ENCODE results near the gene CARNS1. TPM values are rescaled to one million over a fixed set of nuclear protein-coding genes. Genes with fewer than 3 reads are reported as not detected.

Gene CARNS1
- total and polyA plus RNA-seq, 2 of the 13 experiments (the other 11 are each of a cell fraction or from before 2014, with no cell fraction given) = not detected

GRCh38 chr11:67391304-67392182 is 23.9 kb upstream of the CARNS1 start, which contains the start of gene RAD9A (continued):
- TF ChIP-seq BATF2 (CRISPR knock-in tag; IDR thresholded peaks at IDR 0.05) = peak; percentile 93
- TF ChIP-seq ZNF207 (IDR thresholded peaks at IDR 0.05; ENCODE audit: borderline replicate concordance) = peak; percentile 91; the same call in 1 of the 2 replicates
- 0 out of 2 replicates have a peak, but pooled peaks have one; percentile 67 for TF ChIP-seq NAIF1 (CRISPR knock-in tag; IDR thresholded peaks at IDR 0.05; ENCODE audit: borderline replicate concordance)
- TF ChIP-seq CBX2 (IDR thresholded peaks at IDR 0.05; ENCODE audit: low read depth, low read length) = no peak
- TF ChIP-seq CBX2 (CRISPR knock-in tag; IDR thresholded peaks at IDR 0.05; ENCODE audit: low read depth) = no peak
- 0 out of 2 replicates have a peak, but pooled peaks have one; percentile 67 for TF ChIP-seq POGK (CRISPR knock-in tag; conservative IDR thresholded peaks at IDR 0.05)
- TF ChIP-seq ZNF562 (CRISPR knock-in tag; IDR thresholded peaks at IDR 0.05; ENCODE audit: borderline replicate concordance) = peak; percentile 74; the same call in 1 of the 2 replicates
- peak; percentile 94 for TF ChIP-seq HOXA9 (CRISPR knock-in tag; IDR thresholded peaks at IDR 0.05; ENCODE audit: borderline replicate concordance)
- TF ChIP-seq ZNF770 (CRISPR knock-in tag; IDR thresholded peaks at IDR 0.05) = peak; percentile 76
- TF ChIP-seq TBP (CRISPR knock-in tag; IDR thresholded peaks at IDR 0.05) = no peak
- peak; percentile 77; the same call in 1 of the 2 replicates for TF ChIP-seq ERF (CRISPR knock-in tag; IDR thresholded peaks at IDR 0.05)
- TF ChIP-seq SMAD1 (CRISPR knock-in tag; IDR thresholded peaks at IDR 0.05; ENCODE audit: borderline replicate concordance, low read depth) = no peak
- no peak for TF ChIP-seq FOXO4 (CRISPR knock-in tag; conservative IDR thresholded peaks at IDR 0.05)
- TF ChIP-seq GATA4 (IDR thresholded peaks at IDR 0.05; ENCODE audit: borderline replicate concordance, low read depth) = no peak
- TF ChIP-seq CSRNP2 (CRISPR knock-in tag; conservative IDR thresholded peaks at IDR 0.05; ENCODE audit: low read depth) = peak; percentile 73
- TF ChIP-seq NFKBIZ (CRISPR knock-in tag; IDR thresholded peaks at IDR 0.05) = peak; percentile 74; the same call in 1 of the 2 replicates
- TF ChIP-seq MYPOP (CRISPR knock-in tag; IDR thresholded peaks at IDR 0.05) = peak; percentile 93
